ENCODE results near the gene FBXO31. TPM values are rescaled to one million over a fixed set of nuclear protein-coding genes. Genes with fewer than 3 reads are reported as not detected.
"Not testable (repeated sequence)": the region's sequence is repeated elsewhere in the genome, so short reads cannot be mapped to it uniquely, and the experiment has no call there.

FBXO31 gene
- total and polyA plus RNA-seq, 12 donors, result 19.2 to 106 (median 65.9) TPM

- no peak for DNase-seq
- H3K36me3 ChIP-seq (replicated peaks in 1 of 2), result peaks cover 0 to 55% of the 10 kb centered on the region in 2 donors
- 85 to 91% (median 89%) methylated on average over 3 to 11 of the region's 11 CpGs for WGBS, 4 donors
- H3K27me3 ChIP-seq, result no peaks in the 10 kb centered on the region
- TF ChIP-seq POLR2A (IDR thresholded peaks at IDR 0.05) (no peak), CTCF (IDR thresholded peaks at IDR 0.05) (no peak)
- H3K9me3 ChIP-seq (replicated peaks in 1 of 3), result no peaks in the 10 kb centered on the region
- H3K4me1 ChIP-seq (replicated peaks in 1 of 2), result no peaks in the 10 kb centered on the region
- no peak overlapping the region for H3K4me3 ChIP-seq
- intact Hi-C loops (cut with DNase I), result no loop called here
- H3K27ac ChIP-seq, result no peak overlapping the region
Measured at GRCh38 chr16:87343753-87344050, 39.9 kb downstream of the FBXO31 start.

GRCh38 chr16:87342978-87343752 lies 40.4 kb downstream of the FBXO31 start:
- Histone ChIP-seq H3K27ac (no peak overlapping the region), H3K27me3 (no peaks in the 10 kb centered on the region), H3K4me3 (no peak overlapping the region), H3K36me3 (replicated peaks in 1 of 2) (peaks cover 0 to 55% of the 10 kb centered on the region in 2 donors), H3K9me3 (replicated peaks in 1 of 3) (no peaks in the 10 kb centered on the region), H3K4me1 (replicated peaks in 1 of 2) (no peaks in the 10 kb centered on the region)
- 78 to 86% (median 84%) methylated on average over 19 to 26 of the region's 26 CpGs for WGBS, 4 donors
- no peak for DNase-seq
- intact Hi-C loops (cut with DNase I), result no loop called here
- TF ChIP-seq POLR2A (IDR thresholded peaks at IDR 0.05) (no peak), CTCF (IDR thresholded peaks at IDR 0.05) (no peak)

GRCh38 chr16:87342504-87342903 lies 41.1 kb downstream of the FBXO31 start:
- Histone ChIP-seq H3K27ac (no peak overlapping the region), H3K9me3 (replicated peaks in 1 of 3) (no peaks in the 10 kb centered on the region), H3K36me3 (replicated peaks in 1 of 2) (peaks cover 0 to 55% of the 10 kb centered on the region in 2 donors), H3K4me1 (replicated peaks in 1 of 2) (no peaks in the 10 kb centered on the region), H3K27me3 (no peaks in the 10 kb centered on the region), H3K4me3 (no peak overlapping the region)
- intact Hi-C loops (cut with DNase I), result no loop called here
- no peak for DNase-seq
- TF ChIP-seq CTCF (IDR thresholded peaks at IDR 0.05) (no peak), POLR2A (IDR thresholded peaks at IDR 0.05) (no peak)
- 88 to 94% (median 90%) methylated on average over 7 to 20 of the region's 20 CpGs for WGBS, 4 donors

GRCh38 chr16:87340198-87340597 lies 43.4 kb downstream of the FBXO31 start:
- no peak for TF ChIP-seq CTCF (IDR thresholded peaks at IDR 0.05)
- TF ChIP-seq POLR2A (IDR thresholded peaks at IDR 0.05), result no peak
- Histone ChIP-seq H3K4me1 (replicated peaks in 1 of 2) (peaks cover 0 to 4% of the 10 kb centered on the region in 2 donors), H3K27me3 (no peaks in the 10 kb centered on the region), H3K9me3 (replicated peaks in 1 of 3) (no peaks in the 10 kb centered on the region), H3K4me3 (no peak overlapping the region), H3K27ac (no peak overlapping the region), H3K36me3 (replicated peaks in 1 of 2) (peaks cover 0 to 49% of the 10 kb centered on the region in 2 donors)
- no peak for DNase-seq
- 88 to 95% (median 92%) methylated on average over 5 of the region's 5 CpGs for WGBS, 4 donors
- intact Hi-C loops (cut with DNase I), result no loop called here

GRCh38 chr16:87339724-87340105 lies 43.9 kb downstream of the FBXO31 start:
- H3K36me3 ChIP-seq (replicated peaks in 1 of 2), result peaks cover 0 to 54% of the 10 kb centered on the region in 2 donors
- 89 to 97% (median 95%) methylated on average over 11 of the region's 11 CpGs for WGBS, 4 donors
- intact Hi-C loops (cut with DNase I); DNase-seq; H3K4me1 ChIP-seq (replicated peaks in 1 of 2); H3K27ac ChIP-seq; H3K9me3 ChIP-seq (replicated peaks in 1 of 3); H3K4me3 ChIP-seq; H3K27me3 ChIP-seq: not testable (repeated sequence)

Data from adrenal gland (tissue), 12 donors.